Suppressor macrophage treated with lipopolysaccharide for 1 hour (primary cell): Measurements from ENCODE around the gene NSMCE1.
"Not testable (repeated sequence)": the region's sequence is repeated elsewhere in the genome, so short reads cannot be mapped to it uniquely, and the experiment has no call there.

Source experiments
- DNase-seq, 3 donors: peaks; one replicate each; pipeline ENCODE4 v3.0.0-alpha.2; 2020 to 2022

NSMCE1 gene

GRCh38 chr16:27211026-27211425 lies 57.5 kb downstream of the NSMCE1 start:
- no peak for DNase-seq

GRCh38 chr16:27210174-27210573 lies 58.4 kb downstream of the NSMCE1 start:
- no peak for DNase-seq

GRCh38 chr16:27209591-27209990 lies 59.0 kb downstream of the NSMCE1 start:
- DNase-seq, result no peak

GRCh38 chr16:27208796-27209195 lies 59.8 kb downstream of the NSMCE1 start:
- no peak for DNase-seq

- no peak for DNase-seq
Observed at GRCh38 chr16:27208081-27208680, 60.4 kb downstream of the NSMCE1 start.

GRCh38 chr16:27207121-27207520 lies 61.5 kb downstream of the NSMCE1 start:
- not testable (repeated sequence) for DNase-seq

- no peak for DNase-seq
Observed at GRCh38 chr16:27205423-27206065, 63.0 kb downstream of the NSMCE1 start.

GRCh38 chr16:27204312-27204915 lies 64.2 kb downstream of the NSMCE1 start:
- DNase-seq, result no peak

- DNase-seq, result peak; percentile 100
Observed at GRCh38 chr16:27203507-27204311, 64.9 kb downstream of the NSMCE1 start, which contains the start of gene KDM8. Gene KDM8, plus strand, starts transcription at chr16:27203526. Its CDS starts 6,598 bp downstream, at chr16:27210124.

GRCh38 chr16:27202923-27203506 lies 65.6 kb downstream of the NSMCE1 start:
- DNase-seq, result peak in 2 of 3 donors; percentile 92 to 93

GRCh38 chr16:27200914-27201313 lies 67.7 kb downstream of the NSMCE1 start:
- DNase-seq, result not testable (repeated sequence)

- peak; percentile 59 to 71 (median 66) for DNase-seq
Observed at GRCh38 chr16:27199736-27200135, 68.8 kb downstream of the NSMCE1 start.

- DNase-seq, result no peak
Observed at GRCh38 chr16:27199235-27199586, 69.4 kb downstream of the NSMCE1 start.

GRCh38 chr16:27198451-27199234 lies 69.9 kb downstream of the NSMCE1 start:
- DNase-seq, result no peak

- DNase-seq, result no peak
Observed at GRCh38 chr16:27197004-27197403, 71.6 kb downstream of the NSMCE1 start.

- DNase-seq, result no peak
Observed at GRCh38 chr16:27195941-27196595, 72.5 kb downstream of the NSMCE1 start.

- DNase-seq, result no peak
Observed at GRCh38 chr16:27195076-27195741, 73.4 kb downstream of the NSMCE1 start.

GRCh38 chr16:27193300-27193990 lies 75.1 kb downstream of the NSMCE1 start:
- DNase-seq, result no peak

GRCh38 chr16:27191352-27191924 lies 77.1 kb downstream of the NSMCE1 start:
- DNase-seq, result no peak

GRCh38 chr16:27190316-27190871 lies 78.2 kb downstream of the NSMCE1 start:
- DNase-seq, result no peak
